ENCODE measurements around the gene FOXJ2.

GRCh38 chr12:8093291-8093690, 60.8 kb downstream of the FOXJ2 start:
- TF ChIP-seq CTCF (conservative IDR thresholded peaks at IDR 0.05 in 1 of 2, IDR thresholded peaks at IDR 0.05 in 1 of 2; ENCODE audit: low read depth in 1 of 2, low read length in 2 of 2) (no peak), EZH2 (IDR thresholded peaks at IDR 0.05; ENCODE audit: low read length, missing control alignments) (no peak)

All from fibroblast of lung (primary cell).